Measurements from ENCODE around the gene TMEM131.

The TMEM131 gene

DNA sequence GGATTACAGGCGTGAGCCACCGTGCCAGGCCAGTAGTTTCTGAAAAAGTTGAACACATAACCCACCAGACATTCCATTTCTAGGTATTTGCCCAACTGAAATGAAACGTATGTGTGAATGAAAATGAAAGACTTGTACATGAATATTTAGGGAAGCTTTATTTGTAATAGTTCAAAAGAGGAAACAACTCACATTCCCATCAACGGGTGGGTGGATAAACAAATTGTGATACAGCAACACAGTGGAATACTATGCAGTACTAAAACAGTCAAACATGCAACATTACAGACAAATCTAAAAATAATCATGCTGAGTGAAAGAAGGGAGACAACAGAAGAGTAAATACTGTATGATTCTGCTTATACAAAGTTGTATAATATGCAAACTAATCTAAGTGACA is 46.8 kb downstream of the TMEM131 start:
- DNase-seq (ENCODE audit: low read depth) = no peak
- H3K4me3 ChIP-seq (replicated peaks; ENCODE audit: low read depth, low read length) = no peak overlapping the region
- TF ChIP-seq, protein P1, sequence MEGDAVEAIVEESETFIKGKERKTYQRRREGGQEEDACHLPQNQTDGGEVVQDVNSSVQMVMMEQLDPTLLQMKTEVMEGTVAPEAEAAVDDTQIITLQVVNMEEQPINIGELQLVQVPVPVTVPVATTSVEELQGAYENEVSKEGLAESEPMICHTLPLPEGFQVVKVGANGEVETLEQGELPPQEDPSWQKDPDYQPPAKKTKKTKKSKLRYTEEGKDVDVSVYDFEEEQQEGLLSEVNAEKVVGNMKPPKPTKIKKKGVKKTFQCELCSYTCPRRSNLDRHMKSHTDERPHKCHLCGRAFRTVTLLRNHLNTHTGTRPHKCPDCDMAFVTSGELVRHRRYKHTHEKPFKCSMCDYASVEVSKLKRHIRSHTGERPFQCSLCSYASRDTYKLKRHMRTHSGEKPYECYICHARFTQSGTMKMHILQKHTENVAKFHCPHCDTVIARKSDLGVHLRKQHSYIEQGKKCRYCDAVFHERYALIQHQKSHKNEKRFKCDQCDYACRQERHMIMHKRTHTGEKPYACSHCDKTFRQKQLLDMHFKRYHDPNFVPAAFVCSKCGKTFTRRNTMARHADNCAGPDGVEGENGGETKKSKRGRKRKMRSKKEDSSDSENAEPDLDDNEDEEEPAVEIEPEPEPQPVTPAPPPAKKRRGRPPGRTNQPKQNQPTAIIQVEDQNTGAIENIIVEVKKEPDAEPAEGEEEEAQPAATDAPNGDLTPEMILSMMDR (IDR thresholded peaks at IDR 0.05; ENCODE audit: low read length, missing control alignments) = no peak

DNA sequence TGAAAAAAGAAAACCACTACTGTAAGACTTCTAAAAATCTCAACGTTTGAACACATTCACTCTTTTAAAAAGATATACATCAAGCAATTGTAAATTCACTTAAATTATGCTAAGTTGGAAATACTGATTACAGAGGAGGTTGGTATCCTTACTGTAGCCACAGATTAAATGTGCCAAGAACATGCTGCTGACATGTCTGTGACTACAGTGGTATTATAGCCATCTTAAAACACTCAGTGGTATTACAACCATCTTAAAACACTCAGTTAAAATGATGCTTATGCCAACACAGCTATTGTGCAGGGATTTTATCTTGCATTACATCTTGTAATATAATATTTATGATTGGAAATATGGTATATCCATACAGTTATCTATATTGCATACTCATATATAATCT is 50.0 kb downstream of the TMEM131 start:
- H3K4me3 ChIP-seq (replicated peaks; ENCODE audit: low read depth, low read length) = no peak overlapping the region
- DNase-seq (ENCODE audit: low read depth) = no peak
- TF ChIP-seq, protein P1 (IDR thresholded peaks at IDR 0.05; ENCODE audit: low read length, missing control alignments) = no peak

DNA sequence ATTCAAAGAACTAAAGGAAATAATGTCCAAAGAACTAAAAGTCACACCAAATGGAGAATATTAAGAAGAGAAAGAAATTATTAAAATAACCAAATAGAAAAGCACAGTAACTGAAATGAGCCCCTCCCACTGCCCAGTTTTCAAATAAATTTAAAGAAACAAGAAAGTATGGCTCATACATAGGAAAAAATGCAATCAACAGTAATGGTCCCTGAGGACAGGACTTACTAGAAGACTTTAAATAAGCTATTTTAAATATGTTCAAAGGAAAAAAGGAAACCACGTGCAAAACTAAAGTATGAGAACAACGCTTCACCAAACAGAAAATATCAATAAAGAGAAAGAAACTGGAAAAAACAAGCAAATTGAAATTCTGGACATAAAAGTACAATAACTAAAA is 58.9 kb downstream of the TMEM131 start:
- H3K4me3 ChIP-seq (replicated peaks; ENCODE audit: low read depth, low read length) = no peak overlapping the region
- no peak for DNase-seq (ENCODE audit: low read depth)
- TF ChIP-seq, protein P1 (IDR thresholded peaks at IDR 0.05; ENCODE audit: low read length, missing control alignments) = no peak

DNA sequence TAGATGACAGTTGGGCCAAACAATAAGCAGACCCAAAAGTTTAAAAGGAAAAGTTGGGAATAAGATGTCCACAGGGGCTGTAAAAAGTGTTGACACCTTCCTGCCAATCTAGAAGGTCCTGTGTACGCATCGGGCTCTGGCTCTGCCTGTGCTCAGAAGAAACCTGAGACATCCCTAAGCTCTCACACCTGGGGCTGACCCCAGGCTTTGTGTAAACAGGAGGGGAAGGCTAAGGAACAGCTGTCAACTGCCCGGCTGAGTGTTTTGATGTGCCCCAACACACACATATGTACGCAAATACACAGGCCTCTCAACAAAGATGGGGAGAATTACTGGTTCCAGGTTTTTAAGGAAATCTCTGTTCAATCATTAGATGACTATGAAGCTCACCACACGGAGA is 59.5 kb downstream of the TMEM131 start:
- no peak overlapping the region for H3K4me3 ChIP-seq (replicated peaks; ENCODE audit: low read depth, low read length)
- TF ChIP-seq, protein P1 (IDR thresholded peaks at IDR 0.05; ENCODE audit: low read length, missing control alignments) = no peak
- DNase-seq (ENCODE audit: low read depth) = no peak

DNA sequence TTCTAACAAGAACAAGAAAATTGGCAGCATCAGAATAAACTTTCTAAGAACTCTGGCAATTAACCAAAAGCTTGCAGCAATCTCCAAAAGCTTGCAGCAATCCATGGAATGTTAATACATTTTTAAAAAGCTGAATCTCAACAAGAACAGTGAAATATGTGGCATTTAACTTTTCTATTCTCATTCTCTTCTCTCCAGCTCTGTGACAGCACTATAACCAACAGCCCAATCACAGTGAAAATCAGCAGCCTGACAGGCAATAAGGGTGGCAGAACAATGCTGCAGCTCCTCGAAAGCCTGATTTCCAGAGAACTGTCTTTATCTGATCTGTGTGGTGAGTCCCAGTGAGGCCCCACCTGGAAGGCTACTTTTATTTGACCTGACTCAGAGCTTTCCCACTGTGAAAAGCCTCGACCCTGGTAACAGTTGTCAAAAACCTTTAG is 60.0 kb downstream of the TMEM131 start:
- peak; percentile 85 for DNase-seq (ENCODE audit: low read depth)
- TF ChIP-seq, protein P1 (IDR thresholded peaks at IDR 0.05; ENCODE audit: low read length, missing control alignments) = no peak
- no peak overlapping the region for H3K4me3 ChIP-seq (replicated peaks; ENCODE audit: low read depth, low read length)

DNA sequence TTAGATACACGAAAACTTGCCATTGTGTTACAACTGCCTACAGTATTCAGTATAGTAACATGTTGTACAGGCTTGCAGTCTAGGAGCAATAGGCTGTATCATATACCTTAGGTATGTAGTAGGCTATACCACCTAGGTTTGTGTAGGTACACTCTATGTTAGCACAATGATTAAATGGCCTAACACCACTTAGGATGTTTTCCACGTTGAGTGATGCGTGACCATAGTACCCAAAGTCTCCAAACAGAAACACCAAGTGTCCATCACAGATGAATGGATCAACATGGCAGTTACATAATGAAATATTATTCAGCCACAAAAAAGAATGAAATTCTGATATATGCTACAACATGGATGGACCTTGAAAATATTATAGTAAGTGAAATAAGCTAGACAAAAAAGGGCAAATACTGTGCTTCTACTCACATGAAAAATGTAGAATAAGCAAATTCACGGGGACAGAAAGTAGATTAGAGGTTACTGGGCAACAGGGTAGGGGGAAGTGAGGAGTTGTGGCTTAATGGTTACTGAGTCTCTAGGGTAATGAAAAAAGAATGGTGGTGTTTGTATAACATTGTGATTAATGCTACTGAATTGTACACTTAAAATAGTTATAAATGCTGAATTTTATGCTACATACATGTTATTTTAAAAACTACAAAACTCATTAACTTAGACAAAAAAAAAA is 62.6 kb downstream of the TMEM131 start:
- no peak for DNase-seq (ENCODE audit: low read depth)
- TF ChIP-seq, protein P1 (IDR thresholded peaks at IDR 0.05; ENCODE audit: low read length, missing control alignments) = no peak
- H3K4me3 ChIP-seq (replicated peaks; ENCODE audit: low read depth, low read length) = no peak overlapping the region

DNA sequence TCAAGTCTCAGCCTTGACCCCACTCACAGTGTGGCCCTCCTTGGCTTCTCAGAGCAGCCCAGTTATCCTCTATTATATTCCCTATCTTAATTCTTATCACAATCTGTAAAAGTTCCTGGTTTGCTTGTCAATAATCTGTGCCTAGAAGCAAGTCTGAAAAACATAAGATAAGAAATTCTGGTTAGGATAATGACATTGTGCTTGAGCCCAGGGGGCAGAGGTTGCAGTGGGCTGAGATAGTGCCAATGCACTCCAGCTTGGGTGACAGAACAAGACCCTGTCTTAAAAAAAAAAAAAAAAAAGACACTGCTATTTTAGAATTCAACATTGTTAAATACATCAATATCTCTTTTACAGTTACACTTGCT is 63.9 kb downstream of the TMEM131 start:
- DNase-seq (ENCODE audit: low read depth) = no peak
- TF ChIP-seq, protein P1 (IDR thresholded peaks at IDR 0.05; ENCODE audit: low read length, missing control alignments) = no peak
- no peak overlapping the region for H3K4me3 ChIP-seq (replicated peaks; ENCODE audit: low read depth, low read length)

All from fibroblast of pulmonary artery (primary cell).